GM19397 (cell line): Measurements from ENCODE around the gene BBS9.

ENCODE experiments used
- ATAC-seq: cut with Tn5 transposase; IDR thresholded peaks from one replicate; pipeline ENCODE4 v1.9.1; 2021; ENCODE audit warnings: mild to moderate bottlenecking, moderate library complexity; ENCODE audit not compliant: unreplicated experiment

Gene BBS9

GRCh38 chr7:33422825-33423645 is 293.7 kb downstream of the BBS9 start:
- no peak for ATAC-seq

GRCh38 chr7:33423646-33424020 is 294.3 kb downstream of the BBS9 start:
- no peak for ATAC-seq

- no peak for ATAC-seq
Observed at GRCh38 chr7:33425395-33425794, 296.0 kb downstream of the BBS9 start.

DNA sequence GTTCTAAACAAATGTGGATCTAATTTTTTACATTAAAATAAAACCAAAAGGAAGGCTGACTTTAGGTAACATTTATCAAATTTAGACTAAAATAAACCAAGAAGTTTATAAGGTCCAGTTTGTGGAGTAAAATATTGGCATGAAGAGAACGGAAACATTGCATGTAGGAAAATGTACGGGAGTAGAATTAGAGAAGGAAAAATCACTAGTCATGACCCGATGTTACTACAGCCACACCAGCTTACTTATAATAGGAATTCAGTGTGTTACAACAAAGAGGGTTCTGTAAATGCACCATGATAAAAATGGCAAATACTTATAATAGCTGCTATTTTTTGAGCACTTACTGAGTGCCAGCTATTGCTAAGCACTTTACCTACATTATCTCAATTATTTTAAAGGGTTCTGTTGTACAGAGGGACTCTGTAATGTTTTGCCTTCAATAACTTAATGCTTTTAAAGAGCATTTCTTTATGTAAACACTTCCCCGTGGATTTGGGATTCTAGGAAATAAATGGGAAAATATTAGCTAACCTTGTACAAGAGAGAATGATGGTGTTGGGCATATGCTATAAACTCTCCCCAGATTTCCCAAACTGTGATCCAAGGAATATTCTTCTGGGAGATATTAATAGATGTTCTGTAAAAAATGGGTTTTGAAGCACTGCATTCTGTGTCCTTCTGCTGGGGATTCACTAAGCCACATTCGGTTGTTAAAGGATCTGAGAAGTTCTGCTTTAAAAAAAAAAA is 296.7 kb downstream of the BBS9 start:
- ATAC-seq = no peak

DNA sequence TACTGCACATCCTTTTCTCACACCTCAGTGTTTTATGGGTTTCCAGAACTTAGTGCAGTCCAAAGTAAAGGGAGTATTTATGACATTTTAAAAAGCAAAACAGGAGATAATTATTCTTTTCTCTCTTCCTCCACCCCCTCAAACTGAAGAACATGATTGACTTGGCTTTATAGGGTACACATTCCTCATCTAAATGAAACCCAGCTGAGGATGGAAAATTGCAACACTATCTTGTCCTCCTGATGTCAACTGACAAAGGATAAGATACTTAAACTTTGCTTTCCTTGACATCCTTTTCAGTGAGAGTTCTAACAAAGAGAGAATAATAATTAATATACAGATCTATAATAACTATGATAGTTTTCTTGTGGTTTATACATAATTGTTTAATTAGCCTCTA is 299.1 kb downstream of the BBS9 start:
- no peak for ATAC-seq

- no peak for ATAC-seq
Observed at GRCh38 chr7:33431543-33431942, 302.2 kb downstream of the BBS9 start.

DNA sequence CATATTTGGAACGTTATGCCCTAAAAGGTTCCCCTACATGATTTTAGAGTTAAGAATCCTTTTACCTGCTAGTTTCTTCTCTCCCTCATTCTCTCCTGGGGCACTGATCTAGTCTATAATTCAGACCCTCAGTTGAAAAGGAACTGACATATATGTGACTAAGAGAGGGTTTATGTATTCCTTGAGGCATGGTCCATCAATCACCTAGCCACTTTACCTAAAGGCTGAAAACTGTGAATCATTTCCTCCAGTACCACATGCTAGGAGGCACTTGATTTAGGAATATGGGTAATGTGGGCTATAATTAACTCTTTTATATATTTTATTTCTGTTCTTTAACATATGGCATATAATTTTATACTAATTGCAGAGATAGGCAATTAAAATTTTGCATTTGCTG is 303.5 kb downstream of the BBS9 start:
- ATAC-seq = no peak

GRCh38 chr7:33433357-33433756 is 304.0 kb downstream of the BBS9 start:
- ATAC-seq = no peak

GRCh38 chr7:33444511-33444910 is 315.1 kb downstream of the BBS9 start:
- no peak for ATAC-seq

DNA sequence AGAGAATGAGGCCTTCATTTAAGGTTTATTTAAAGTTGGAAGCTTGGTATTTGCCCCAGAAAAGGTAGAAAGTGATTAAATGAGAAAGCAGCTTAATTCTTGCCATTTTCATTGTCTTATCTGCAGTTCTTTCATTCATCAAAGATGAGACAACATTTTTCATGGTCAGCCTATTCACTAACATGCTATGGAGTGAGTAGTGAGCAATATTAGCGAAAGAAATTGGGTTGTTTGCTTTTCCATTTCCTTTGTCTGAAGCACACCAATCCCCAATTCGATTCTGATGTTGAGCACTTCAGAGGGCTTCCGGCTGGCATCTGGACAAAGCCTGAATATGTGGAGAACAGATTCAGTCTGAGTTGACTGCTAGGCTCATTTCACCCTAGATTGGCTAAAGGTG is 317.2 kb downstream of the BBS9 start:
- no peak for ATAC-seq

GRCh38 chr7:33448035-33448434 is 318.7 kb downstream of the BBS9 start:
- ATAC-seq = no peak

DNA sequence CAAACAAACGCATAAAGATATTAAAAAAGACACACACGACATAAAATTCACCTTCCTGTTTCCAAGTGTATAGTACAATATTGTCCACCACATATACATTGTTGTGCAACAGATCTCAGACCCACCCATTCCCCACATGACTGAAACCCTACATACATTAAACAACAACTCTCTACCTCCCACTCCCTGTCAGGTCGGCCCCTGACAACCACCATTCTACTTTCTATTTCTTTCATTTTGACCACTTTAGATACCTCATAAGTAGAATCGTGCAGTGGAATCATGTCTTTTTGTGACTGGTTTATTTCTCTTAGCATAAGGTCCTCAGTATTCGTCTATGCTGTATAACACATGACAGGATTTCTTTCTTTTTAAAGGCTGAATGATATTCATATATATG is 320.5 kb downstream of the BBS9 start:
- no peak for ATAC-seq

- no peak for ATAC-seq
Observed at GRCh38 chr7:33452805-33453502, 323.6 kb downstream of the BBS9 start.

DNA sequence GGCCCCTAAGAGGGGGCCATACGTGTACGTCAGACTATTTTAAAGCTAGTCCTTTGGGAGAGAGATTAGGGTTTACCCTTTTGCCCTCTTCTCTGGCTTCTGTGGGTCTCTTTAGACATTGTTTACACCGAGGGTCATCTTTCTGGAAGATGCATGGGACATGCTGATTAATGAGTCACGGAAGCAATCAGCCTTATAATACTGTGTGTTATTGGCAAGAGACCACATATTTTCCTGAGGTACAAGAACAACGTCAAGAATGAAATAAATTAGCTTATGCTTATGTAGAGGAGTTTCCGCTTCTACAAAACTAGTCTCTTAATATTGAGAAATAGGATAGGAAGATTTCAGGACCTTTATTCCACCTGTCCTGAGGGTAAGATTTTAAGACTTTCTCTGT is 327.7 kb downstream of the BBS9 start:
- ATAC-seq = no peak

- ATAC-seq = no peak
Observed at GRCh38 chr7:33458581-33458980, 329.2 kb downstream of the BBS9 start.

- ATAC-seq = no peak
Observed at GRCh38 chr7:33459340-33459751, 330.0 kb downstream of the BBS9 start.

- ATAC-seq = no peak
Observed at GRCh38 chr7:33463131-33463530, 333.8 kb downstream of the BBS9 start.

GRCh38 chr7:33466203-33466602 is 336.8 kb downstream of the BBS9 start:
- no peak for ATAC-seq

DNA sequence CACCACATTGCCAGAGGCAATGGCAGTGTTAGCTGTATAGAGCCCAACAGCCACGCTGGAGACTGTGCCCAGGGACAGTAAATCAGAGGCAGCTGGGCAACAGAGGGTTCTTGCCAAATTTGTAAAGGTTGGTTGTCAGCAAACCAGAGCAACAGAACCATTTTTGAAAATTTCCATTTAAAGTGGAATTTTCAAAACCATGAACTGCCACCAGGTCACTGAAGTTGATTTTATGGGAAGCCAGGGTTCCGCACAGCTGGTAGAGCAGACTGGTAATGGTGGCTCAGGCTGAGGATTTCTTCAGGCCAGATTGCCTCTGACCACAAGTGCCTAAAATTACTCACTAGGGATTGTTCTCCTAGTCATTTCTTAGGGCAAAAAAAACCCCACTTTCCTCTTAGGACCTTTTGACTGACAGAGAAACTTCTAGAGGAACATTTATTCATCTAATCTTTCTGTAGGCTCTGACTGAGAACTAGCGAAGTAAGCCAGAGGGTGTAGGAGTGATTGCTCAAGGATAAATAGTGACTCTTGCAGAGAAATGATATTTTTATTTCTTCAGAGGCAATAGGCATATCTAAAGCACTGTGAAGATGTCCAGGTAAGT is 342.4 kb downstream of the BBS9 start:
- peak; percentile 61 for ATAC-seq

DNA sequence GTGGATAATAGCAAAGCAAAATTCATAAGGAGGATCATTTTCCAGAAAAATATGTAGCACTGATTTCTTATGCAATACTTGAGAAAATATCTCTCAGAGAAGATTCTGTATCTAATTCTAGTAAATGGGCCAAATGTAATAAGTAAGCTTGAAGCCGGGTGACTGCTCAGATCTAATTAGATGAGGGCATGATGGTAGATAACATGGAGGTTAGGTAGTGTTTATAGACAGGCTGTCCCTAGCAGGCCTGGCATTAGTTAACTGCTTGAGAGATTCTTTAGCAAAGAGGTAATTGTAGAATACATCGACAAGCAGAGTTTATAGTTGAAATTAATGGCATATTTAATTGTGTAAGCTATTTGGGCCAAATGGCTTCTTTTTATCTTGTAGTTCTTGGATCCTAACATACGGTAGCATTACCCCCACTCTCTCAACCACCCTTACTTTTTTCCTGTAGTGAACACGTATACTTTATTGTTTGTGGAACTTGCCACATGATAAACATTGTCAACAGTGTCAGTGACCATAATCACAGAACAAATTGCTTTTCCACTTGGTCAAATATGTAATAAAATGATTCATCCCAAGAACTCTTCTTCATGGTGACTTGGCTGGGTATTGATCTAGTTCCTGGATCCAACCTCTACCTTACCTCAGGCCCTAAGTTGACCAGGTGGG is 343.1 kb downstream of the BBS9 start:
- ATAC-seq = no peak
